ENCODE results near the gene FAM81A.
"Not testable (repeated sequence)": the region's sequence is repeated elsewhere in the genome, so short reads cannot be mapped to it uniquely, and the experiment has no call there.

FAM81A gene

GRCh38 chr15:59492389-59493377 is 54.7 kb downstream of the FAM81A start:
- Histone ChIP-seq H3K4me1 (ENCODE audit: insufficient read depth, low read length) (no peaks in the 10 kb centered on the region; the same call in 1 of the 2 replicates), H3K27ac (ENCODE audit: low read length) (no peak overlapping the region), H3K36me3 (ENCODE audit: insufficient read depth, low read depth, low read length) (no peaks in the 10 kb centered on the region), H3K4me3 (ENCODE audit: low read length) (no peak overlapping the region), H3K9me3 (ENCODE audit: insufficient read depth, low read depth, low read length) (peaks cover 5% of the 10 kb centered on the region; the same call in 1 of the 2 replicates), H3K9ac (ENCODE audit: low read depth, low read length) (no peak overlapping the region), H3K27me3 (ENCODE audit: insufficient read depth, low read length) (no peaks in the 10 kb centered on the region)

GRCh38 chr15:59501597-59501996 is 63.6 kb downstream of the FAM81A start:
- Histone ChIP-seq H3K4me1 (ENCODE audit: insufficient read depth, low read length) (no peaks in the 10 kb centered on the region), H3K4me3 (ENCODE audit: low read length) (no peak overlapping the region), H3K9ac (ENCODE audit: low read depth, low read length) (no peak overlapping the region), H3K27ac (ENCODE audit: low read length) (no peak overlapping the region), H3K36me3 (ENCODE audit: insufficient read depth, low read depth, low read length) (no peaks in the 10 kb centered on the region), H3K9me3 (ENCODE audit: insufficient read depth, low read depth, low read length) (no peaks in the 10 kb centered on the region), H3K27me3 (ENCODE audit: insufficient read depth, low read length) (no peaks in the 10 kb centered on the region)

- no peaks in the 10 kb centered on the region for H3K9me3 ChIP-seq (ENCODE audit: insufficient read depth, low read depth, low read length)
- H3K27me3 ChIP-seq (ENCODE audit: insufficient read depth, low read length) = no peaks in the 10 kb centered on the region
- no peak overlapping the region for H3K9ac ChIP-seq (ENCODE audit: low read depth, low read length)
- no peaks in the 10 kb centered on the region for H3K36me3 ChIP-seq (ENCODE audit: insufficient read depth, low read depth, low read length)
- no peaks in the 10 kb centered on the region for H3K4me1 ChIP-seq (ENCODE audit: insufficient read depth, low read length)
- no peak overlapping the region for H3K4me3 ChIP-seq (ENCODE audit: low read length)
- no peak overlapping the region for H3K27ac ChIP-seq (ENCODE audit: low read length)
Observed at GRCh38 chr15:59515190-59515589, 77.2 kb downstream of the FAM81A start.

- Histone ChIP-seq H3K27me3 (ENCODE audit: insufficient read depth, low read length) (no peaks in the 10 kb centered on the region), H3K27ac (ENCODE audit: low read length) (no peak overlapping the region), H3K9ac (ENCODE audit: low read depth, low read length) (no peak overlapping the region), H3K4me1 (ENCODE audit: insufficient read depth, low read length) (no peaks in the 10 kb centered on the region), H3K36me3 (ENCODE audit: insufficient read depth, low read depth, low read length) (no peaks in the 10 kb centered on the region), H3K4me3 (ENCODE audit: low read length) (no peak overlapping the region), H3K9me3 (ENCODE audit: insufficient read depth, low read depth, low read length) (no peaks in the 10 kb centered on the region)
Observed at GRCh38 chr15:59516655-59517461, 78.9 kb downstream of the FAM81A start.

- H3K9ac ChIP-seq (ENCODE audit: low read depth, low read length) = no peak overlapping the region
- H3K36me3 ChIP-seq (ENCODE audit: insufficient read depth, low read depth, low read length) = no peaks in the 10 kb centered on the region
- no peaks in the 10 kb centered on the region for H3K9me3 ChIP-seq (ENCODE audit: insufficient read depth, low read depth, low read length)
- no peak overlapping the region for H3K27ac ChIP-seq (ENCODE audit: low read length)
- no peak overlapping the region for H3K4me3 ChIP-seq (ENCODE audit: low read length)
- H3K27me3 ChIP-seq (ENCODE audit: insufficient read depth, low read length) = no peaks in the 10 kb centered on the region
- no peaks in the 10 kb centered on the region for H3K4me1 ChIP-seq (ENCODE audit: insufficient read depth, low read length)
Observed at GRCh38 chr15:59519329-59519728, 81.3 kb downstream of the FAM81A start.

GRCh38 chr15:59521443-59521842 is 83.5 kb downstream of the FAM81A start:
- H3K36me3 ChIP-seq (ENCODE audit: insufficient read depth, low read depth, low read length) = no peaks in the 10 kb centered on the region
- H3K4me1 ChIP-seq (ENCODE audit: insufficient read depth, low read length) = no peaks in the 10 kb centered on the region
- H3K27ac ChIP-seq (ENCODE audit: low read length) = no peak overlapping the region
- no peaks in the 10 kb centered on the region for H3K9me3 ChIP-seq (ENCODE audit: insufficient read depth, low read depth, low read length)
- no peak overlapping the region for H3K4me3 ChIP-seq (ENCODE audit: low read length)
- no peaks in the 10 kb centered on the region for H3K27me3 ChIP-seq (ENCODE audit: insufficient read depth, low read length)
- no peak overlapping the region for H3K9ac ChIP-seq (ENCODE audit: low read depth, low read length)

GRCh38 chr15:59522988-59523461 is 85.0 kb downstream of the FAM81A start:
- no peaks in the 10 kb centered on the region for H3K36me3 ChIP-seq (ENCODE audit: insufficient read depth, low read depth, low read length)
- H3K4me3 ChIP-seq (ENCODE audit: low read length) = no peak overlapping the region
- no peaks in the 10 kb centered on the region for H3K9me3 ChIP-seq (ENCODE audit: insufficient read depth, low read depth, low read length)
- no peaks in the 10 kb centered on the region for H3K27me3 ChIP-seq (ENCODE audit: insufficient read depth, low read length)
- H3K9ac ChIP-seq (ENCODE audit: low read depth, low read length) = no peak overlapping the region
- H3K4me1 ChIP-seq (ENCODE audit: insufficient read depth, low read length) = no peaks in the 10 kb centered on the region
- H3K27ac ChIP-seq (ENCODE audit: low read length) = no peak overlapping the region

- Histone ChIP-seq H3K27me3 (ENCODE audit: insufficient read depth, low read length) (no peaks in the 10 kb centered on the region), H3K9me3 (ENCODE audit: insufficient read depth, low read depth, low read length) (no peaks in the 10 kb centered on the region), H3K4me3 (ENCODE audit: low read length) (no peak overlapping the region)
Observed at GRCh38 chr15:59523702-59524101, 85.7 kb downstream of the FAM81A start.

GRCh38 chr15:59524331-59524731 is 86.3 kb downstream of the FAM81A start:
- Histone ChIP-seq H3K9me3 (ENCODE audit: insufficient read depth, low read depth, low read length) (no peaks in the 10 kb centered on the region), H3K9ac (ENCODE audit: low read depth, low read length) (no peak overlapping the region), H3K4me3 (ENCODE audit: low read length) (no peak overlapping the region), H3K4me1 (ENCODE audit: insufficient read depth, low read length) (no peaks in the 10 kb centered on the region), H3K27ac (ENCODE audit: low read length) (no peak overlapping the region), H3K36me3 (ENCODE audit: insufficient read depth, low read depth, low read length) (no peaks in the 10 kb centered on the region), H3K27me3 (ENCODE audit: insufficient read depth, low read length) (no peaks in the 10 kb centered on the region)

More at GRCh38 chr15:59523702-59524101, 85.7 kb downstream of the FAM81A start:
- Histone ChIP-seq H3K9ac (ENCODE audit: low read depth, low read length) (no peak overlapping the region), H3K4me1 (ENCODE audit: insufficient read depth, low read length) (no peaks in the 10 kb centered on the region), H3K27ac (ENCODE audit: low read length) (no peak overlapping the region), H3K36me3 (ENCODE audit: insufficient read depth, low read depth, low read length) (no peaks in the 10 kb centered on the region)

- not testable (repeated sequence) for H3K27me3 ChIP-seq (ENCODE audit: insufficient read depth, low read length); H3K36me3 ChIP-seq (ENCODE audit: insufficient read depth, low read depth, low read length); H3K27ac ChIP-seq (ENCODE audit: low read length); H3K4me1 ChIP-seq (ENCODE audit: insufficient read depth, low read length); H3K9me3 ChIP-seq (ENCODE audit: insufficient read depth, low read depth, low read length); H3K9ac ChIP-seq (ENCODE audit: low read depth, low read length); H3K4me3 ChIP-seq (ENCODE audit: low read length)
Observed at GRCh38 chr15:59526466-59526865, 88.5 kb downstream of the FAM81A start.

- H3K27ac ChIP-seq (ENCODE audit: low read length) = no peak overlapping the region
- H3K4me3 ChIP-seq (ENCODE audit: low read length) = no peak overlapping the region
- H3K9ac ChIP-seq (ENCODE audit: low read depth, low read length) = no peak overlapping the region
- H3K4me1 ChIP-seq (ENCODE audit: insufficient read depth, low read length) = no peaks in the 10 kb centered on the region
- no peaks in the 10 kb centered on the region for H3K36me3 ChIP-seq (ENCODE audit: insufficient read depth, low read depth, low read length)
- no peaks in the 10 kb centered on the region for H3K27me3 ChIP-seq (ENCODE audit: insufficient read depth, low read length)
- H3K9me3 ChIP-seq (ENCODE audit: insufficient read depth, low read depth, low read length) = no peaks in the 10 kb centered on the region
Observed at GRCh38 chr15:59528429-59528828, 90.4 kb downstream of the FAM81A start.
